Mucosa of rectum (tissue), 2 donors: ENCODE data around the gene DGKB.

Experiments used
- H3K27ac ChIP-seq, 2 donors: one replicate each; pipeline ENCODE4 v1.7.0; 2013; ENCODE audit warnings: inconsistent platforms in 2 of 2, low read depth in 2 of 2, low read length in 2 of 2
- H3K27me3 ChIP-seq, 2 donors: one replicate each; pipeline ENCODE4 v1.7.0; 2013; ENCODE audit warnings: low read length in 2 of 2; ENCODE audit not compliant: control insufficient read depth in 2 of 2, insufficient read depth in 2 of 2
- H3K36me3 ChIP-seq, 2 donors: one replicate each; pipeline ENCODE4 v1.7.0; 2013; ENCODE audit warnings: low read length in 2 of 2; ENCODE audit not compliant: control insufficient read depth in 2 of 2, insufficient read depth in 2 of 2
- H3K4me1 ChIP-seq, 2 donors: one replicate each; pipeline ENCODE4 v1.7.0; 2013; ENCODE audit warnings: low read length in 2 of 2, mild to moderate bottlenecking in 1 of 2; ENCODE audit not compliant: control insufficient read depth in 2 of 2, insufficient read depth in 2 of 2
- H3K4me3 ChIP-seq, 2 donors: one replicate each; pipeline ENCODE4 v1.7.0; 2013; ENCODE audit warnings: low read length in 2 of 2
- H3K9ac ChIP-seq, 2 donors: one replicate each; pipeline ENCODE4 v1.7.0; 2013; ENCODE audit warnings: low read length in 2 of 2, low read depth in 1 of 2, mild to moderate bottlenecking in 1 of 2
- H3K9me3 ChIP-seq, 2 donors: one replicate each; pipeline ENCODE4 v1.7.0; 2013; ENCODE audit warnings: low read length in 2 of 2; ENCODE audit not compliant: control insufficient read depth in 2 of 2
- donor health status: healthy.
- donor health status: Normal muscosa, but diverticular disease.

DGKB gene

DNA sequence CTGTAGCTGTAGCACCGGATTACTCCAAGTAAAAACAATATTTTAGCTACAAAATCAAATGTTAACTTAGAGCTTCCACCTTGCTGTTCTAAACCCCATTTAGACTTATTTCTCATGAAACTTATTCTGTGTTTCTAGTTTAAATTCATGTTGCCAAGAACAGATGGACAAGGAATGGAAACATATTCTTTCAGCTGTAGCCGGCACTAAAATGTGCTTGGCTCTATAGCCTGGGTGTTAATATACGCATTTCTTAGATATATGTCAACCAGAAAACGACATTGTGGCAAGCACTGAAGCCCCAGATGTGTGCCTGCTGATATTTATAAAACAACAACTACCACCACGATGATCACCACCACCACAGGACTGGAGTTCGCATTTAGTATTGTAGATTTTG lies 722.8 kb downstream of the DGKB start:
- H3K4me1 ChIP-seq = no peaks in the 10 kb centered on the region
- H3K27ac ChIP-seq = no peak overlapping the region
- H3K27me3 ChIP-seq = no peaks in the 10 kb centered on the region
- no peaks in the 10 kb centered on the region for H3K9me3 ChIP-seq
- no peaks in the 10 kb centered on the region for H3K36me3 ChIP-seq
- no peak overlapping the region for H3K4me3 ChIP-seq
- no peak overlapping the region for H3K9ac ChIP-seq

DNA sequence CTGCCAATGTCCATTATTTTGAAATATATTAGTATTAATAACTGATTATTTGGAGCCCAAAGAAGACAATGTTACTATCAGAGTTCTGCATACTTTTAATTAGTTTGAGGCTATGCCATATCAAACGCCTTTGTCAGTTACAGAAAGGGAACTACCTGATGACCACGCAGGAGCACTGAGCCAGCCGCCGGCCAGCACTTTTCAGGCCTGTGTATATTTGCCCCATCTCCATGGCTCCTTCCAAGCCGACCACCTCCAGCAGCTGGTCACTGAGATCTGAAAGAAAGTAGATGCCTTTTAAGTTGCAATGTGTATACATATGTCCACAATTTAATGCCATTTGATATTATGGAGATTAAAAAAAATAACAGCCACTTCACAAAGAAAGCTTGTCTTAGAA lies 724.7 kb downstream of the DGKB start:
- Histone ChIP-seq H3K9ac (no peak overlapping the region), H3K27ac (no peak overlapping the region), H3K4me1 (no peaks in the 10 kb centered on the region), H3K27me3 (no peaks in the 10 kb centered on the region), H3K4me3 (no peak overlapping the region), H3K36me3 (no peaks in the 10 kb centered on the region), H3K9me3 (no peaks in the 10 kb centered on the region)

DNA sequence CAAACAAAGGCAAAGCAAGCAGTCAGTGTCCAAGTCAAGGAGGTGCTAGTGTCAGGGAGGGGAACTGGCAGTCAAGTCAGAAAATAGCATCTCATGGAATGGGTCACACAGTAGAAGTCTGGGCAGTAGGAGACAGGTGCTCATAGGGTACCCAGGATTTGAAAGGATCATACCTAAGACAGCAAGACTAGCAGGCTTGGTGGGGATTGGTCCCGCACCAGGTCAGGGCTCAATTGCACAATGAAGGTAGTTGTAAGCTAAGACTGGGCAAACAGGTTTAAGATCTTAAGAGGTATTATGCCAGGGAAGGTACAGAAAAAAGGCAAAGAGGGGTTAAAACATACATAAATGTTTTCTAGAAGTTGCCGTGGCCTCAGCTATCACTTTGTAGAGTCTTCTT lies 731.7 kb downstream of the DGKB start:
- Histone ChIP-seq H3K9me3 (no peaks in the 10 kb centered on the region), H3K27ac (no peak overlapping the region), H3K36me3 (no peaks in the 10 kb centered on the region), H3K9ac (no peak overlapping the region), H3K4me1 (no peaks in the 10 kb centered on the region), H3K4me3 (no peak overlapping the region), H3K27me3 (no peaks in the 10 kb centered on the region)

DNA sequence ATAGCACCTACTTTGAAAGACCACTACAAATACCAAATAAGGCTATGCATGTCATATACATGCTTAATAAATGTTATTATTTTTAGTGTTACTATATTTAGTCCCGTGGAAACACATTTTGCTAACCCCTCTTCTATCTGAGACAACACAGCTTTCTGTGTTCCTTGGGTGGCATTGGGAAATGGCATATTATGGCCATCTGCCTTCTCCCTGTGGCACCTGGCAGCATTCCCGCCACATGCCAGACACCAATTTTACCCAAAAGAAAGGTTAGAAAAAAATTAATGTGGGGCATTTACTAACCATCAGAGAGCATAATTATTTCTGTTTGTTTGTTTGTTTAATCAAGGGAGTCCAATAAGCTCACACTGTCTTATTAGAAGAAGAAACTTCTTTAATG lies 744.4 kb downstream of the DGKB start:
- Histone ChIP-seq H3K27ac (no peak overlapping the region), H3K4me3 (no peak overlapping the region), H3K4me1 (no peaks in the 10 kb centered on the region)

DNA sequence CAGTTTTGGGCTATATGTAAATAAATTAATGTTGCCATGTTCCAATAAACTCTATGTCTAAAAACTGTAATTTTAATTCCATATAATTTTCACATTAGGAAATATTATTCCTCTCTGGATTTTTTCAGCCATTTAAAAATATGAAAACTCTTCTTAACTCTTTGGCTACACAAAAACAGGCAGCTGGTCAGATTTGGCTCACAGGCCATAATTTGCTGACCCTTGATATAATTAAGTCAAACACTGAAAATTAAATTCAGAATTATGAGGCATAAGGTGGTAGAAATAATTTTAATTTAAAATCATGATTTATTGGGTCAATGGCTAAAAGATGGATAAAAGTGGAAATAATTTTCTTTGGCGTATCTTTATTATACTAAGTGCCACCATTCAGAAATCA lies 746.1 kb downstream of the DGKB start:
- Histone ChIP-seq H3K9me3 (no peaks in the 10 kb centered on the region), H3K27ac (no peak overlapping the region), H3K9ac (no peak overlapping the region), H3K4me1 (no peaks in the 10 kb centered on the region), H3K4me3 (no peak overlapping the region), H3K27me3 (no peaks in the 10 kb centered on the region), H3K36me3 (no peaks in the 10 kb centered on the region)

More for the DNA sequence above, 744.4 kb downstream of the DGKB start:
- Histone ChIP-seq H3K9ac (no peak overlapping the region), H3K9me3 (no peaks in the 10 kb centered on the region), H3K27me3 (no peaks in the 10 kb centered on the region), H3K36me3 (no peaks in the 10 kb centered on the region)

DNA sequence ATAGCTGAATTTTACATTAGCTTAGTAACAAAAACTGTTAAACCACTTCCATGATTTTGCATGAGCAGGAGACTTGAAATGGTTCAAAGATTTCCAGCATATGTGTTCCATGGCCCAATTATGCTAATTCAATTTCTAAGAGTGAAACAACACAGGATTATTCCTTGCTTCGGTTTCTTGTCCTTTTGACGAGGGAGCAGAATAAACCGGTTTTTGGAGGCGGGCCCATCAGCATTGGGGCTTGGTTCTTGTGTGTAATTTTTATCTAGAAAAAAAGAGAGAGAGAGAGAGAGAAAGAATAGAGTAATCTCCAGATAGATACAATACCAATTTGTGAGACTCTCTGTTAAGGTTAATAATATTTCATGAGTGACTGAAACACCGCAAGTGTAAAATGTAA lies 753.6 kb downstream of the DGKB start:
- H3K9me3 ChIP-seq = no peaks in the 10 kb centered on the region
- H3K36me3 ChIP-seq = no peaks in the 10 kb centered on the region
- no peak overlapping the region for H3K9ac ChIP-seq
- H3K27me3 ChIP-seq = no peaks in the 10 kb centered on the region
- no peak overlapping the region for H3K27ac ChIP-seq
- no peaks in the 10 kb centered on the region for H3K4me1 ChIP-seq
- H3K4me3 ChIP-seq = no peak overlapping the region

DNA sequence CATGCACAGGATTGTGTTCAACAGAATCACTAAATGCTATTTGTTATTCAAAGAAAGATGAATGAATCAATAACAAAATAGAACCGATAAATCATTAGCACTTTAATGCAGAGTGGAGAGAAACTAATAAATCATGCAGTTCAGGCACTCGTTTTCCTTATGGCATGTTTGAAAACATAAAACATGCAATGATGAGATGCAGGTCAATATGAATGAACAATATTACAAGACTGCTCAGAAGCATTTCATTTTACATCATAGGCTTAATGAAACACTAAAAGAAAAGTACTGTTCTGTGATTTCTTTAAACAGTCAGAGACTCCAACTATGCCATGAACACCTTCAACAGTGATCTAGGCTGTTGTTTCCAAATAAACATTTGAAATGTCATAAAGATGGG lies 755.0 kb downstream of the DGKB start:
- no peak overlapping the region for H3K4me3 ChIP-seq
- H3K4me1 ChIP-seq = no peaks in the 10 kb centered on the region
- no peaks in the 10 kb centered on the region for H3K36me3 ChIP-seq
- no peak overlapping the region for H3K27ac ChIP-seq
- H3K9ac ChIP-seq = no peak overlapping the region
- no peaks in the 10 kb centered on the region for H3K9me3 ChIP-seq
- H3K27me3 ChIP-seq = no peaks in the 10 kb centered on the region

DNA sequence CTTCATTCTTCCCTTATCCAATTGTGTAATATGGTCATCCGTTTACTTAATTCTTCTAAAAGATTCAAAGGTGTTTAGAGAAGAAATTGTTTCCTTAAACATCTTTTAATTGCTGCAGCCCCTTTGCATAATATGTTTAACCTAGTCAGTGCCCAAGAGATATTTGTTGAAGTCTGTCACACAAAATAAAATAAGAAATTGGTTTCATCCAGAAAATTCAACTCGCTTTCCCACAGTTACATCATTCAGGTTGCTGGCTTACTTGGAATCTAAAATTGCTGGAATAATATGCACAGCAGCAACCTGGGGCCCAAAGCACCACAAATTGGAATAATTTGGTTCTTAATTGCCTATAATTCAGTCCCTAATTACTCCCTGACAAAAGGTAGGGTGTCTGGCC lies 758.0 kb downstream of the DGKB start:
- Histone ChIP-seq H3K4me1 (no peaks in the 10 kb centered on the region), H3K4me3 (no peak overlapping the region), H3K27me3 (no peaks in the 10 kb centered on the region), H3K9ac (no peak overlapping the region), H3K36me3 (no peaks in the 10 kb centered on the region), H3K9me3 (no peaks in the 10 kb centered on the region), H3K27ac (no peak overlapping the region)

DNA sequence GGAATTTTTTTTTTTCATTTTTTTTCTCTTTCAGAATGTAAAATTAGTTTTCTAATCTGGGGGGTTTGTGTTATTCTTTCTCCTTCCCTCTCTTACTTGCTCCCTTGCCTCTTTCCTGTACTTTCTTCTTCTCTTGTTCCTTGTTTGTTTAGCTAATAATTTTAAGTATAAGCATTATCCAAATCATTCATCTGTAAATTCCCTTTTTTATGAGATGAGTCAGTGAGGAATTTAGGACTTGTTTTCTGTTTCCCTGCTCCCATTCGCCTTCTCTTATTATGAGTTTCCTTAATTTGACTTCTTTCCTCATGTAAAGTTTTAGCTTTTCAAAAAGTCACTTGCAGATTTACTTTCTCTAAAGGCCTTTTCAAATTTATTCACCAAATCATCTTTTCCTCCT lies 758.4 kb downstream of the DGKB start:
- Histone ChIP-seq H3K4me1 (no peaks in the 10 kb centered on the region), H3K9ac (no peak overlapping the region), H3K27ac (no peak overlapping the region), H3K27me3 (no peaks in the 10 kb centered on the region), H3K9me3 (no peaks in the 10 kb centered on the region), H3K4me3 (no peak overlapping the region), H3K36me3 (no peaks in the 10 kb centered on the region)

DNA sequence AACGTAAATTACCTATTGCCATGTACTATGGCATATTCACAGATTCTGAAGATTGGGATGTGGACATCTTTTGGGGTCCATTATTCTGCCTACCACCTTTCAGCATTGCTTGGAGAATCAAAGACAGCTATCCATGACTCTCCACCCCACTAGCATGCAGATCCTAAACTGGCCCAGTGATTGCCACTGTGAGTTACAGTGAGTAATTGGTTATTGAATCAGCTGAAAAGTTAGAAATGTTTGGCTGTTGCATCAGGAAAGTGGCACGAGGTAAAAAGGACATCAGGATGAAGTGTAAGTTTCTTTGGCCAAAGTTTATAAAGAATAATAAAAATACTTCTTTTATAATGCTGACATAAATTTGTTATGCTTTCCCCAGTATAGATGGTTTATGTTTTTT lies 764.9 kb downstream of the DGKB start:
- no peak overlapping the region for H3K27ac ChIP-seq
- no peaks in the 10 kb centered on the region for H3K9me3 ChIP-seq
- H3K4me1 ChIP-seq = no peaks in the 10 kb centered on the region
- H3K36me3 ChIP-seq = no peaks in the 10 kb centered on the region
- H3K9ac ChIP-seq = no peak overlapping the region
- no peak overlapping the region for H3K4me3 ChIP-seq
- H3K27me3 ChIP-seq = no peaks in the 10 kb centered on the region

DNA sequence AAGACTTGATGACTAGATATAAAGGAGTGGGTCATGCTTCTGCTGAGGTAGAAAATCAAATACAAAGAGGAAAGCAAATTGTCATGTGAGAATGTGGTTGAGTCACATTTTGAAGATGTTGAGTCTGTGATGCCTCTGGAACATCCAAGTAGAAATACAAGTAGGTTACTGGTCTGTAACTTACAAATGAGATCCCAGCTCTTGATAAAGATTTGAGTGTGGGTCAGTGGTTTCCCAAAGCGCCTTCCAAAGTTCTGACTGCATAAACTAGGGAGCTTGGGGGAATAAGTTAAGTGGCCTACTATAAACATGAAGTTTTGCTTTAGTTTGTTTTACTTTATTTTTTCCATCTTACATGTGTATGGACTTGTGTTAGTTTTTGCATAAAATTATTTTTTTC lies 768.8 kb downstream of the DGKB start:
- no peaks in the 10 kb centered on the region for H3K36me3 ChIP-seq
- no peak overlapping the region for H3K4me3 ChIP-seq
- no peaks in the 10 kb centered on the region for H3K27me3 ChIP-seq
- H3K4me1 ChIP-seq = no peaks in the 10 kb centered on the region
- no peak overlapping the region for H3K9ac ChIP-seq
- no peaks in the 10 kb centered on the region for H3K9me3 ChIP-seq
- H3K27ac ChIP-seq = no peak overlapping the region
